ENCODE results near the gene SLC38A10. TPM values are rescaled to one million over a fixed set of nuclear protein-coding genes. Genes with fewer than 3 reads are reported as not detected.

SLC38A10 gene
- total RNA-seq, 2 donors from 2014 or later = 84.7 to 86.7 TPM

- DNase-seq (no peak), ATAC-seq (no peak)
- intact Hi-C loops (cut with DNase I, micrococcal nuclease) = no loop called here
Measured at GRCh38 chr17:81270279-81270678, 24.8 kb downstream of the SLC38A10 start.

GRCh38 chr17:81267390-81268067 is 27.6 kb downstream of the SLC38A10 start:
- ATAC-seq = no peak
- intact Hi-C loops (cut with DNase I, micrococcal nuclease) = no loop called here
- no peak for DNase-seq

GRCh38 chr17:81265576-81265975 is 29.5 kb downstream of the SLC38A10 start:
- no peak for DNase-seq
- ATAC-seq = no peak
- intact Hi-C loops (cut with DNase I, micrococcal nuclease) = no loop called here

- no peak for ATAC-seq
- intact Hi-C loops (cut with DNase I, micrococcal nuclease) = no loop called here
- no peak for DNase-seq
Measured at GRCh38 chr17:81264640-81265039, 30.5 kb downstream of the SLC38A10 start.

- ATAC-seq (no peak), DNase-seq (no peak)
- intact Hi-C loops (cut with DNase I, micrococcal nuclease) = no loop called here
Measured at GRCh38 chr17:81263371-81264181, 31.5 kb downstream of the SLC38A10 start.

- DNase-seq = no peak
Measured at GRCh38 chr17:81261582-81262336, 33.3 kb downstream of the SLC38A10 start.

GRCh38 chr17:81261096-81261495 is 34.0 kb downstream of the SLC38A10 start:
- ATAC-seq = no peak
- intact Hi-C loops (cut with DNase I, micrococcal nuclease) = no loop called here
- no peak for DNase-seq

More at GRCh38 chr17:81261582-81262336, 33.3 kb downstream of the SLC38A10 start:
- intact Hi-C loops (cut with DNase I, micrococcal nuclease) = no loop called here
- no peak for ATAC-seq

GRCh38 chr17:81260641-81261040 is 34.5 kb downstream of the SLC38A10 start:
- intact Hi-C loops (cut with DNase I, micrococcal nuclease) = no loop called here
- ATAC-seq (no peak), DNase-seq (no peak)

- no peak for DNase-seq
- intact Hi-C loops (cut with DNase I, micrococcal nuclease) = no loop called here
- no peak for ATAC-seq
Measured at GRCh38 chr17:81260171-81260570, 34.9 kb downstream of the SLC38A10 start.

- no peak for DNase-seq
- intact Hi-C loops (cut with DNase I, micrococcal nuclease) = loop anchor here in 1 of 2 donors (10.0 kb wide), 1 partner anchor 226 kb away; no protein-coding TSS in a partner anchor
- ATAC-seq = no peak
Measured at GRCh38 chr17:81259058-81259605, 36.0 kb downstream of the SLC38A10 start.

GRCh38 chr17:81258292-81258691 is 36.8 kb downstream of the SLC38A10 start:
- DNase-seq = no peak
- ATAC-seq = no peak
- intact Hi-C loops (cut with DNase I, micrococcal nuclease) = loop anchor here in 1 of 2 donors (10.0 kb wide), 1 partner anchor 227 kb away; no protein-coding TSS in a partner anchor

GRCh38 chr17:81257533-81257932 is 37.6 kb downstream of the SLC38A10 start:
- intact Hi-C loops (cut with DNase I, micrococcal nuclease) = loop anchor here in 1 of 2 donors (10.0 kb wide), 1 partner anchor 227 kb away; no protein-coding TSS in a partner anchor
- ATAC-seq (no peak), DNase-seq (no peak)

- intact Hi-C loops (cut with DNase I, micrococcal nuclease) = loop anchor here in 1 of 2 donors (10.0 kb wide), 1 partner anchor 228 kb away; no protein-coding TSS in a partner anchor
- no peak for DNase-seq
- peak; percentile 20 for ATAC-seq
Measured at GRCh38 chr17:81256616-81257015, 38.5 kb downstream of the SLC38A10 start.

GRCh38 chr17:81254955-81255717 is 40.0 kb downstream of the SLC38A10 start:
- intact Hi-C loops (cut with DNase I, micrococcal nuclease) = loop anchor here (5.0 to 10.0 kb wide), 2 partner anchors 230 to 347 kb away; no protein-coding TSS in a partner anchor
- peak; percentile 88 to 91 for DNase-seq
- ATAC-seq = peak; percentile 66

GRCh38 chr17:81253358-81254131 is 41.6 kb downstream of the SLC38A10 start:
- ATAC-seq = no peak
- intact Hi-C loops (cut with DNase I, micrococcal nuclease) = loop anchor here (5.0 to 10.0 kb wide), 2 partner anchors 231 to 349 kb away; no protein-coding TSS in a partner anchor
- peak in 1 of 2 donors; percentile 42 for DNase-seq

GRCh38 chr17:81252987-81253329 is 42.1 kb downstream of the SLC38A10 start:
- ATAC-seq = no peak
- DNase-seq = no peak
- intact Hi-C loops (cut with DNase I, micrococcal nuclease) = loop anchor here (5.0 to 10.0 kb wide), 2 partner anchors 232 to 349 kb away; no protein-coding TSS in a partner anchor

GRCh38 chr17:81252326-81252986 is 42.7 kb downstream of the SLC38A10 start:
- DNase-seq (no peak), ATAC-seq (no peak)
- intact Hi-C loops (cut with DNase I, micrococcal nuclease) = loop anchor here (5.0 to 10.0 kb wide), 2 partner anchors 232 to 350 kb away; no protein-coding TSS in a partner anchor
